ENCODE measurements around the gene NCAPD2.

GRCh38 chr12:6488240-6488639 is 5.7 kb upstream of the NCAPD2 start:
- TF ChIP-seq CTCF (IDR thresholded peaks at IDR 0.05) (no peak), POLR2A (IDR thresholded peaks at IDR 0.05) (no peak)
